Stimulated activated CD8-positive, alpha-beta memory T cell treated with anti-CD3 and anti-CD28 coated beads, Interleukin-7, amount 100 ng/mL, for 4 hours (primary cell): Measurements from ENCODE around the gene DOHH.
"Not testable (repeated sequence)": the region's sequence is repeated elsewhere in the genome, so short reads cannot be mapped to it uniquely, and the experiment has no call there.

Experiments
- DNase-seq, 2 donors: peaks; one replicate each; pipeline ENCODE4 v3.0.0-alpha.2; 2020; ENCODE audit warnings: low read depth in 2 of 2

The DOHH gene

DNA sequence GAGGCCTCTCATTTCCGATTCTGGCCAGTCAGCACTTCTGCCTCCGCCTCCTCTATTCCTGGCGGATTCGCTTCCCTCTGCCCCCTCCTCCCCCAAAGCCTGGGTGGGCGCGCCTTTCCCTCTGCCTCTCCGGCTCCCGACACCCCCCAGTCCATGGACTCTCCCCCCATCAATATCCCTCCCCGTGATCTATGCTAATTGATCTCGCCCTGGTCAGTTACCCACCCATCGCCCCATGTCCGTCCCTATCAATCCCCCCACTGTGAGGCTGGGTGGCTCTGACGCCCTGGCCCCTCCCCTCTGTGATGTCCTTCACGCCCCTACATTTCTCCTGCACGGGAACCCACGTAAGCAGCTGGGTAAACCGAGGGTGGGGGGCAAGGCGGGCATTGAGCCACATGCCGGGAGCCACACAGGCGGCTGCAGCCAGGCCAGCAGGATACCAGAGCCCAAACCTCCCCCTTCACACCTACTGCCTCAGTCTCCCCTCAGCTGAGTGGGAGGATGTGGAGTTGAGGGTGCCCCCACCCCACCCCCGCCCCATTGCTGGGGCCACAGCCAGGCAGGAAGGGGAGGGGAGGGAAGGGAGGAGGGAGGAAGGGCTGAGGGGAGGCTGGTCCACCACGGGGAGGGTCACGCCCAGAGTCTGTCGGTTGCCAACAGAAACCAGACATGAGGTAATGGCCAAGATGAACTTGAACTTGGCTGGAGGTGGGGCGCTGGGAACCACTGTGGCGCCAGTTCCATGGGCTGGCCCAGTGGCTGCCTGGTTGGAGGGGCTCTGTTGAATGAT, 41.2 kb downstream of the DOHH start:
- no peak for DNase-seq

- no peak for DNase-seq
These were observed 42.0 kb downstream of the DOHH start for GRCh38 chr19:3458229-3459088.

- no peak for DNase-seq
These were observed 42.8 kb downstream of the DOHH start for GRCh38 chr19:3457528-3458228.

GRCh38 chr19:3456925-3457527, 43.4 kb downstream of the DOHH start:
- no peak for DNase-seq

- DNase-seq, result no peak
These were observed 44.4 kb downstream of the DOHH start for GRCh38 chr19:3455960-3456601.

- no peak for DNase-seq
These were observed 45.0 kb downstream of the DOHH start for GRCh38 chr19:3455393-3455955.

DNA sequence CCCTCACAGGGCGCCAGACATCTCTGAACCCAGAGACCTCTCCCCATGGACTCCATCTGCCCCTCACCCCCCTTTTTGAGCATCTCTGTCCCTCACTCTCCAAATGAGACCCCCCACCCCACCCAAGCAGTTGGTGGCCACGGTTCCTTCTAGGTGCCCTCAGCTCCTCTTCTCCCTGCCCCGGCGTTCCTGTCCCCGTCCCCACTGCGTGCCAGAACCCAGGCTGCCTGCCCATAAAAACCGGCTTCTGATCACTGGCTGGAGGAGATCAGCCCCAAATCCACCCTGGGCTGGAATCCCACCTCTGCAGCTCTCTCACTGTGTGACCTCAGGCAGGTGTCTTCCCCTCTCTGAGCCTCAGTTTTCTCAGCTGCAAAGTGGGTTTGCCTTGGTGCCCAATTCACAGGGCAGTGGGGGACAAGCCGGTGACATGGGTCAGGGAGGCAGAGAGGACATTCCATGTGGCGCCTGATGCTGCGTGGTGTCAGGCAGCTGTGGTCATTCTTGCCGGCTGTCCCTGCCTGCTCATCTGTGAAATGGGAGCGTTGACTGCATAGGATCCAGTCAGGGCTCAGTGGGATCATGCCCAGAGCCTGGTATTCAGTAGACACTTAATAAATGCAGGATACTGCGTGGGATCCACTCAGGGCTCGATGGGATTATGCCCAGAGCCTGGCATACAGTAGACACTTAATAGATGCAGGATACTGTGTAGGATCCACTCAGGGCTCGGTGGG, 45.6 kb downstream of the DOHH start:
- DNase-seq, result no peak

DNA sequence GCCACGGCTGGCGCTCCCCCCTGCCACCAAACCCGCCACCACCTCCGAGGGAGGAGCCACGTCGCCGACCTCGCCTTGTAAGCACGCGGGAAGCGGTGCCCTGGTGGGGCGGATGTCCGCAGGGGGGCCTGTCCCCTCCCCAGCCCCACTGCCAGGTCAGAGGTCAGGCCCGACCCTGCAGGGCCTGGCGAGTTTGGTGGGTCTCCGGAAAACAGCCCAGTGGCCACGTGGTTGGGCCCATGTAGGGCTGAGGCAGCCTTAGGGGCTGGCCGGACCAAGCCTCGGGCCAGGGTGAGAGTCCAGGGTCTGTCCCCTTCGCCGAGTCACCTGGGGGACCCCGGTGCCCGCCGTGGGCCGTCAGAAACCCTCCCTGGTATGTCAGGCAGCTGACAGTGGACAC, 46.6 kb downstream of the DOHH start:
- DNase-seq, result no peak

GRCh38 chr19:3452942-3453214, 47.6 kb downstream of the DOHH start:
- not testable (repeated sequence) for DNase-seq

DNA sequence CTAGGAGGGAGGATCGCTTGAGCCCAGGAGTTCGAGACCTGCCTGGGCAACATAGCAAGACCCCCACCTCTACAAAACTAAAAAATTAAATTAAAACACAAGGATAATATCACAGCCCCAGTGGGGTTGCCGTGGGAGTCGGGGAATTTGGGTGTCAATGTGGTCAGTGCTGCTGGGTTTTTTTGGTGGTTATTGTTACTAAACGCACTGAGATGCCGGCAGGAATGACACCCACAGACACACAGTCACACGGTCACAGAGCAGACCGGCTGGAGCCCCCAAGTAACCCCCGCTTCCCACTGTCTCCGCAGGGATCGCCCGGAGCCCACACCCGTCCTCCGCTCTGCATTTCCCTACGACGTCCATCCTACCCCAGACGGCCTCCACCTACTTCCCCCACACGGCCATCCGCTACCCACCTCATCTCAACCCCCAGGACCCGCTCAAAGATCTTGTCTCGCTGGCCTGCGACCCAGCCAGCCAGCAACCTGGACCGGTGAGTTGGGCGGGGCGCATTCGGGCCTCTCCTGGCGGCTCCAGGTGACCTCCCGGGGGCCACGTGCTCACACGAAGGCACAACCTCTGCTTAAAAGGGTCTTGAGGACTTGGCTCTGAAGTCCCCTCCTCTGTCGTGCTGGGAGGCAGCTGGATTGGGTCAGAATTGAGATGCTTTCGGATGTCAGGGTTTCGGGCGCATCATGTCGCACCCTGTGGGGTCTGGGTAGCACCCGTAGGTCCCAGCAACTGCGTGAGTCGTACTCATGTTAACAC, 48.1 kb downstream of the DOHH start:
- no peak for DNase-seq

DNA sequence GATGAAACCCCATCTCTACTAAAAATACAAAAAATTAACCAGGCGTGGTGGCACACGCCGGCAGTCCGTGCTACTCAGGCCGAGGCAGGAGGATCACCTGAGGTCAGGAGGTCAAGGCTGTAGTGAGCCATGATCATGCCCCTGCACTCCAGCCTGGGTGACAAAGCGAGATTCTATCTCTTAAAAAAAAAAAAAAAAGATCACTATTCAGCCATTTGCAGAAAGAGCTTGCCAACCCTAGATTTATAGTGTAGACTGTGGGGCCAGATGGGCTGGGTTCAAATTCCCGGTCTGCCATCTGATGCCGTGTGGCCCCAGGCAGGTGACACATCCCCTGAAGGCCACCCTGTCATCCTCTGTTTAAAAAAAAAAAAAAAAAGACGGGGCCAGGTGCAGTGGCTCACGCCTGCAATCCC, 49.0 kb downstream of the DOHH start:
- no peak for DNase-seq

GRCh38 chr19:3450796-3451411, 49.6 kb downstream of the DOHH start:
- no peak for DNase-seq

DNA sequence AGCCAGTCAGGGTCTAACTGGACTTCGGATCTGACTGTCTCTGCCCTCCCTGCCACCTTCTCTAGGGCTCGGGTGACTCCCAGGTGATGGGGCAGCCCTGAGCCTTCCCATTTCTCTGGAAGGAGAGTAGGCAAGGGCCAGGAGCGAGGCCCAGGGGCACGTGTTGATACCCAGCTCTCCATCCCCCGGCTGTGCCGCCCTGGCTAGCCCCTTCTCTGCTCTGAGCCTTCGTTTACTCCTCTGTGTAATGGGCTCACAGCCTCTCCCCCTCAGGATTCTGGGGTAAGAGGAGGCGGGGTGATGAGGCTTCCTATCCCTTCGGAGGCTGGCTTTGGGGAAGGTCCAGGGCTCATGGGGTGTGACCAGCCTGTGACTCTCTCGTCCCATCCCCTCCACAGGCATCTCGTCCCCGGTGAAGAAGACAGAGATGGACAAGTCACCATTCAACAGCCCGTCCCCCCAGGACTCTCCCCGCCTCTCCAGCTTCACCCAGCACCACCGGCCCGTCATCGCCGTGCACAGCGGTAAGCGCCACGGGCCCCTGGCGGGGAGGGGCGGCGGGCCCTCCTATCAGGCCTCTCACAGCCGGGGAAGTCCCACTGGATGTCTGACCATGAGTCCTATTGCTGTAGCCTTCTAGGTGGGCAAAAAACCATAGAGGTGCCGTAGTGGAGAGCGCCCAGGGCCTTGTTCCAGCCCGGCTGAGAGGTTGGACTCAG, 51.7 kb downstream of the DOHH start:
- DNase-seq, result no peak

DNA sequence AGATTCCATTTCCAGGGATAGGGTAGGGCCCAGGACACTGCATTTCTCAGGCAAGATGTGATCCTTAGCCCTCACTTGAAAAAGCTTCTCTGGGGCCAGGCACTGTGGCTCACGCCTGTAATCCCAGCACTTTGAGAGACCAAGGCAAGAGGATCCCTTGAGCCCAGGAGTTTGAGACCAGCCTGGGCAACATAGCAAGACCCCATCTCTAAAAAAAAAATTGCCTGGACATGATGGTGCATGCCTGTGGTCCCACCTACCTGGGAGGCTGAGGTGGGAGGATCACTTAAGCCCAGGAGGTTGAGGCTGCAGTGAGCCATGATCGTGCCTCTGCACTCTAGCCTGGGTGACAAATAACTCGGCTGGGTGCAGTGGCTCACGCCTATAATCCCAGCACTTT, 53.8 kb downstream of the DOHH start:
- DNase-seq, result not testable (repeated sequence)

- no peak for DNase-seq
These were observed 55.7 kb downstream of the DOHH start for GRCh38 chr19:3444695-3445234.

GRCh38 chr19:3443840-3444694, 56.4 kb downstream of the DOHH start:
- DNase-seq, result no peak

DNA sequence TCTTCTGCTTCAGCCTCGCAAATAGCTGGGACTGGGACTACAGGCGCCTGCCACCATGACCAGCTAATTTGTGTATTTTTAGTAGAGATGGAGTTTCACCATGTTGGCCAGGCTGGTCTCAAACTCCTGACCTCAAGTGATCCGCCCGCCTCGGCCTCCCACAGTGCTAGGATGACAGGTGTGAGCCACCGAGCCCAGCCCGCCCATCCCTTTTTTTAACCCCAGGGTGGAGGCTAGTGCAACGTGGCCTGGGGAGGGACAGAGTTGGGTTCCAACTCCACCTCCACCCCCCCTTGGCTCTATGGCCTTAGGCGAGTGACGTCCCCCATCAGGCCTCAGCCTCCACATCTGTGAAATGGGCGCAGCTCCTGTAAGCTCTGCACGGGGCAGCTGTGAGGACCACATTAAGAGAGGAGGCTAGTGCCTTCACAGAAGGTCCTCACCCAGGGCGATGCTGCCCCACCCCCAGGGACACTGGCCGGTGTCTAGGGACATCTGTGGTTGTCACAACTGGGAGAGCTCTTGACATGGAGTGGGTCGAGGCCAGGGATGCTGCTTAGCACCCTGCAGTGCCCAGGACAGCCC, 57.9 kb downstream of the DOHH start:
- no peak for DNase-seq
